EH (cell line): ENCODE results near the gene PRDM15.

Source experiments
- DNase-seq: peaks from one replicate; pipeline ENCODE4 v3.0.0-alpha.2; 2015; ENCODE audit warnings: low read depth

The PRDM15 gene

DNA sequence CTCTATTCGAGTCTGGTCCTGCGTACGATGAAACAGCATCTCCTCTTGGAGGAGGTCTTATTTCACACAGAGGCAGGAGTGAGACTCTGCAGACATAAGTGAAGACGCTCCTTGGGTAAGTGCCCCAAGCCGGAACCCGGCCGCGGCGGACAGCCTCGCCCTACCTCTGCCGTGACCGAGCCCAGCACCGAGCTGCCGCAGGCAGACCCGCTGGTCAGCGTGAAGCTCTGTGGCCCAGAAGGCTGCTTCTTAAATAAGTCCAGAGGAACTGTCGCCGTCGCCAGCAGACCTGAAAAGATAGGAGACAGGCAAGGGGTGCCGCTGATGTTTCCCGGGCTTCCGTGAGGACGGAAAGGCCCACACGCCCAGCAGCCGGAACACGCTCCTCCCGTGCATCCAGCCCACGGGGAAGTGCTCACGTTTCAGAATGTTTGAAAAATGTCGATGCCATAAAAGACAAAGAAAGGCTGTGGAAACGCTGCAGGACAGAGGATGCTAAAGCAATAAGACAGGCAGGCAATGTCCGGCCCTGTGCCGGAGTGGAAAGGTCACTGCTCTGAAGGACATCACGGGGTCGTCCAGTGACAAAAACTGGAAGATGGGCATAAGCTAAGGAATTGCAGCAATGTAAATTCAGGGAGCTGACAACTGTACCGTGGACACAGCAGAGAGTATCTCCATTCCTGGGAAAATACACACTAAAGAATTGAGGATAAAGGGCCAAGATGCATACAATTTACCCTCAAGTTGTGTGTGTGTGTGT lies 28.5 kb upstream of the PRDM15 start:
- no peak for DNase-seq

DNA sequence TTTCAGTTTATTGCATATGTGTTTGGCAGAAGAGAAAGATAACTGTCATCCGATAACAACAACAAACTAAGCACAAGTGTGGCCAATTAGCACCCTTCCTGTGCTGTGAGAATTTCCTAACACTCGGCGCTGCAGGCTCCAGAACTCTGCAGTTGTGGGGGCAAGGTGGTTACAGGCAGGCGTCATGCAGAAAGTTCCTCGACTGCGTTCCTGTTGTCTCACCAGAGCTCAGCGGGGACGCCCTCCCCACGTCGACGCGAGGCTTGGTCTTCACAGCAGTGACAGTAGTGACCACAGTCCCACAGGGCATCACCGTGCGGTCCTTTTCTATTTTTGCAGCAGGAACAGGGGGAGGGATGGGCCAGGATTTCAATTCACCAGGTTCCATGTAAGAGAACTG lies 27.6 kb upstream of the PRDM15 start:
- DNase-seq: no peak

DNA sequence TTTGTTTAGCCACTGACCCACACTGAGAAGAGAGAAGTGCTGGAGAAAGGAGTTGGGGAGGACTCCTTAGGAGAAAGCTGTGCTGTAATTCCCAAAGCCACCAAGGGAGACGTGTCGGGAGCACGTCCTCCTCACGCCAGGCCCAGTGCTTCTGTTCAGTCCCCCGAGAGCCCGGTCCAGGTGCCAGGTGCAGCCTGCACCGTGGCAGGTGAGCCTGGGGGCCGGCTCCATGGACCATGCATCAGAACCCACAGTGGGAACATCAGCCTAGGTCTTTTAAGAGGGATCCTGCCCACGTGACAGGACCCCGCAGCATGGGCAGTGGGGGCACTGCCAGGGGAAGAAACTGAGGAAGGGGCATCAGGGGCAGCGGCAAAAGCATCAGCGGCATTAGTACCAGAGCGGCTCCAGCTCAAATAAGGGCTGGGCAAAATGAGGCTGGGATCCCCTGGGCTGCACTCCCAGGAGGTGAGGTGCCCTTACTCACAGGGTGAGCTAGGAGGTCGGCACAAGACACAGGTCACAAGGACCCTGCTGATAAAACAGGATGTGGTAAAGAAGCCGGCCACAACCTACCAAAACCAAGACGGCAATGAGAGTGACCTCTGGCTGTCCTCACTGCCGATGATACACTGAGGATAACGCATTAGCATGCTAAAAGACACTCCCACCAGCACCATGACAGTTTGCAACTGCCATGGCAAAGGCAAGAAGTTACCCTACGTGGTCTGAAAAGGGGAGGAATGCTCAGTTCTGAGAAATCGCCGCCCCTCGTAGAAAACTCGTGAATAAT lies 24.6 kb upstream of the PRDM15 start:
- no peak for DNase-seq

DNA sequence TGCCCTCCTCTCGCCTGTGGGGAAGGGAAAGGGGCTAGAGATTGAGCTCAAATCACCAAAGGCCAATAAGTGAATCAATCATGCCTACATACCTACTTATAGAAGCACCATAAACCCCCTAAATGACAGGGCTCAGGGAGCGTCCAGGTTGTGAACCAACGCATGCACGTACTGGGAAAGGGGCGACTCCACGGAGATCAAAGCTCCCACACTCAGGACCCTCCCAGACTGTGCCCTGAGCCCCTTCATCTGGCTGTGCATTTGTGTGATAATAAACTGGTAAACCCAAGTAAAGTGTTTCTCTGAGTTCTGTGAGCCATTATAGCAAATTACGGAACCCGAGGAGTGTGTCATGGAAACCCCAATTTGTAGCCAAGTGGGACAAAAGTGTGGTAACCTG lies 23.8 kb upstream of the PRDM15 start:
- DNase-seq: no peak

DNA sequence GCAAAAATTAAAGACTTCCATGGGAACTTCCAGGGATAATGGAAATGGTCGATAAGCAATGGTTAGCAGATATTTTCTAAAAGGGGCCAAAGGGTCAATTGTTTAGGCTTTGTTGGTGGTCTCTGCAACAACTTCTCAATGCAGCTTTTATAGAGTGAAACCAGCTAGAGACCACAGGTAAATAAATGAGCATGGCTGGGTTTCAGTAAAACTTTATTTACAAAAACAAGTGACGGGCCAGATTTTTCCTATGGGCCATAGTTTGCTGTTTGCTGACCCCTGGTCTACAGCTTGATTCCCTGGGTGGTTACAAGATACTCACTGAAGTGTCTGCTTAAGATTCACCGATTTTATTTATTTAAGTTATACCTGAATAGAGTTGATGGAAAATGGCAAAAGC lies 22.6 kb upstream of the PRDM15 start:
- DNase-seq: no peak

DNA sequence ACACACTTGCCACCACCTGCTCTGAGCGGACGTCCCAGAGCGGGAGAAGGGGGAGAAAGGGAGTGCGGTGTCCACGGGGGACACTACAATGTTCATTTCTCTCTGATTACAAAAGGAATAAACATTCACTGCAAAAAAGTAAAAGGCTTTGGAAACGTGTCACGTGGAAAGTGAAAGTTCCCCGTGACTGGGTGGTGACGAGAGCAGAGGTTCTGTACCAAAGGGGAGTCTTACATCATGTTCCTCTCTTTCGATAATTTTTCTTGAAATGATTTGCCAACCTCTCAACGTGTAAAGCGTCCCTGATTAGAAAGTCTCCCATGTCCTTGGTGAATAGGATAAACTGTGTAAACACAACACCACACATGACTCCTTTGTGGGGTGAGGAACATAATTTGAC lies 22.0 kb upstream of the PRDM15 start:
- no peak for DNase-seq

DNA sequence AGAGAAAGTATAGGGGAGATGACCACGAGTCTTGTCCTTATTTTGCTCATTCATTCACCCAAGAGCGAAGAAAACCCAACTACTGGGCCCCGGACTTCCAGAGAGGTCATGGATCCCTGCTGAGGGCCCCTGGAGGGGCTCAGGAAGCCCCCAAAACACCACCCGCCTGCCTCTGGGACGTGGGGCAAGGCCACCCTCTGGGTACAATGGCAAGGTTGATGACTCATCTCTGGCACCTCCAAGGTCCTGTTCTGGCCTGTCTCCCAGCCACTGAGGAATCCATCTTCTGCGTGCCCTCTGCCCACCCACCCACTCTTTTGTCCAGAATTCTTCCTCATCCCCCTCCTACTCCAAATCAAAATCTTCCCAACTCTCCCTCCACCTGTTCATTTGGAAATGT lies 21.3 kb upstream of the PRDM15 start:
- DNase-seq: no peak

DNA sequence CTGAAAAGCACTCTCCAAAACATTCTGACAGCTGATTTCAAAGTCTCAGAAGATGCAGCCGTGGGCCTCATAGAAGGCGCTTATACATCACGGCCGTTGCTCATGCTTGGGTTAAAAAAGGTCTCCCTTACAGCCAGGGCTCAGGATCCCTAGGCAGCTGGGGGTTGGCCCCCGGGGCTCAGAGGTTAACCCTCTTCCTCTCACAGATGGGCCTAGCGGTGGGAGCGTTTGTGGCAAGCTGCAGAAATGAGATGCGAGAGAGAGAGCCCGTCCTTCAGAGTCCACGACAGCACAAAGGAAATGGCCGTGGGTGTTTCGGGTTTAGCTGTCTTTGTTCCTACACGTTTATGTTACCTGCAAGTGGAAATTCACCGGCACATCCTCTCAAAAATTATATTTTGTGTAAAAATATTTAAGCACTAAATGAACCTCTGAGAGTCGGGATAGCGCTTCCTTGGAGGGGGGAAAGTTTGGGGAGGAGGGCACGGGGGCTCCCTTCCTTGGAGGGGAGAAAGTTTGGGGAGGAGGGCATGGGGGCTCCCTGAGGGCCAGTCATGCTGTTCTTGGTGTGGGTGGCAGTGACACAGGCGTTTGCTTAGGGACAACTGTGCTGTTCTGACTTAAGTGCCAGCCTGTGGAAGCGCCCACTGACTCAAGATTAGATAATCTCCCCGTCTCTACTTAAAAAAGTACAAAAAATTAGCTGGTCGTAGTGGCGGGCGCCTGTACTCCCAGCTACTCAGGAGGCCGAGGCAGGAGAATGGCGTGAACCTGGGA lies 20.5 kb upstream of the PRDM15 start:
- DNase-seq: no peak

DNA sequence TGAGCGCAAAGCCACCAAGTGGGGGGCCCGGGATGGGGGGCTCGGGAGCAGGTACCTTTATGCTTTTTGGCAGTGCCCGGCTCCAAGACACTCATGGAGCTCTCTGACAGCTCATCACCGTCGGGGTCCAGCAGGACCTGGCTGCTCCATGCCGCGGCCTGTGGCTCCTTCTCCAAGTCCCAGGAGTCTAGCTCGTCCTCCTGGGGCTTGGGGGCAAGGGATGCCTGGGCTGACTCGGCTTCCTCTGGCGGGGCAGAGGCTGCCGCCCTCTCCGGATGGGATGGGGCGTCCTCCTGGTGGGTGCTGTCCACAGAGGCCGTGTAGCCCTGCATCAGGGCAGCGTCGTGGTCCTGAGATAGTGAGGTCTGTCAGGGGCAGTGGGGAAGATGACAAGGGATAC lies 19.9 kb upstream of the PRDM15 start:
- no peak for DNase-seq

DNA sequence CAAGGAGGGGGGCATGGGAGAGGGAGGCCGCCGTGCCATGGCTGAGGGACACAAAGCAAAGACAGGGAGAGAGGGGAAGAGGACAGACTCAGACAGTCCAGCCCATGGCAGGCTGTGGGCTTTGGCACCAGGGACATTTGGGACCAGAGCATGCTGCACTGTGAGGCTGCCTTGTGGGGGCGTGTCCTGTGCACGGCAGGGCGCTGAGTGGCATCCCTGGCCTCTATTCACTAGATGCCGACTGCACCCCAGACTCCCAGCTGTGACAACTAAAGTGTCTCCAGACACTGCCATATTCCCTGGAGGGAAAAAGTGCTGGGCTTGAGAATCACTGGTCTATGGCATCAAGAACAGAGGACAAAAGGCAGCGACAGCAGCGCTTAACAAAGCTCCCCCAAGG lies 18.6 kb upstream of the PRDM15 start:
- no peak for DNase-seq

DNA sequence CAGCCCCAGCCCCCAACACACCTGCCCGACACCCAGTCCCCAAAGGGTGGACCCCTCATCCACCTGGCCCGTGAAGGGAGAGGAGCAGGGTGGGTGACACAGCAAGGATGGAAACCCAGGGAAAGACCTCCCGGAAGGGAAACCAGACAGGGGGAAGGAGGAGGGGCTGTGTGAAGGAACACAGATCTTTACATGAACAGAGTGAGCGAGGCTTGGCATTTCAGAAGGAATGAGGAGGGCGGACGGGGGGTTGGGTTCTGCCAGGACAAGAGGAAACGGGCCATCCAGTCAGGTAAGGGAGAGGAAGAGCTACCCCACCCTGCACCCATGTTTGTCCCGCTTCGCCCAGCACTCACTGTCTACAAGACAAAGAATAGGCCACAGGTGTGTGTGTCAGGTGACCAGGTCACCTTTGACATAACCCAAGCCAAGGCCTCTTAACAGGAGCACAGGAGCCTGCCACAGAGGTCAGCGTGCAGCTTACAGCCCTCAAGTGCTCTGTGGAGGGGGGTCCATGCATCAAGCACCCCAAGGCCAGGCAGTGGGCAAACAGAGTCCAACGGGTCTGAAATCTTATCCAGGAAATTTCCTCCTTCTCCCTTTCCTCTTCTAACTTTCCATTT lies 18.0 kb upstream of the PRDM15 start:
- no peak for DNase-seq

DNA sequence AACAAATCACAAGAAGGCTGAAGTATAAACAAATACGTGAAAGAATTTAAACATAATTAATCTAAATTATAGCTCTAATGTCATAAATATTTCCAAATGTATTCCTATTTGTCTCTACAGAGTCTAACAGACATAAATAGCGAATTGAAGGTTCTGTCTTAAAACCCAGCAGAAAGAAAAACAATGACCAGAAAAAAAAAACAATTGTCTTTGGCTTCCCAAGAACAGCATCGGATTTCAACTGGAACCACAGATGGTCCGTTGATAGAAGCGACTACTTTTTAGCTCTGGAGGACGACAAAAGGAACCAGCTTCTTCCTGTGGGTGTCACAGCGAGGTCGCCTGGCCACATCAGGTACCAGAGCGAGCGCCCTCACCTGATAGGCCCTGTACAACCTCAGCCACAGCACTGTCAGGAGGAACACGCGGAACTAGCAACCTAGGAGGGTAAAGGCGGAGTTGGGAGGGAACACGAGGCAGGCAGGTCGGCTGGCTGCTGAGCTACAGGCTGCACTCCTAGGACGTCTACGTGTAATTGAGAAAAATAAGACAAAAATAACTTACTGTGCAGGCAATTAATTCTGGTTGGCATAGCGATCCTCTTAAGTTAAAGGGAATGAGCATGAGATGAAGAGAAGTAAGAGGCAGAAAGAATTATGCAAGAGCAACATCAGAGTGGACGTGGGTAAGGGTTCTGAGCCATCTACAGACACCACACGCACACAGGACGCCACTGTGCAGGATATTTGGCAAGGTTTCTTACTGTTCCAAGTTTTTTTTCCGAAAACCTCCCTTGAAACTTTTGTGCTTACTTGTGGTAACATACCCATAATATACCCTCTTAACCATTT lies 16.7 kb upstream of the PRDM15 start:
- no peak for DNase-seq

DNA sequence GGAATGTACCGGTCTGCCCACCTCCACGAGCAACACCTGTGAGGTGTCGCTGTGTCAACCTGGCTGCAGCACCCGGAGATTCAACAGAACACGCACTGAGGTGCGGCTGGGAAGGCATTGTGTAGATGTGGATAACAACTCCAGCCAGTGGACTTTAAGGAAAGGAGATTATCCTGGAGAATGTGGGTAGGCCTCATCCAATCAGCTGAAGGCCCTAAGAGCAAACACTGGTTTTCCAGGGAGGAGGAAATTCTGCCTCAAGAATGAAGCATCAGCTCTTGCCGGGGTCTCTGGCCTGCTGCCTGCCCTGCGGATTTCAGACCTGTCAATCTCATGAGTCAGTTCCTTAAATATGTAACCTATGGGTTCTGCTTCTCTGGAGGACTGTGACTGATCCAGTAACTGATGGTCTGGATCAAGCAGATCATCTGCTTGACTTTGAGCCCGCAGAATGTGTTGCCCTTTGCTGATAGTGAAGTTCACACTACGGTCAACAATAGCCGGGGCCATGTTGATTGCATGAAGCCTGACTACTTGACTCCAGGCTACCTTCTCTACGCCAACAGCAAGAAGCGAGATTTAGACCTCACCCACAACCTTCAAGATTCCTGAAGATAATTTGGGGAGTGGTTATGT lies 15.9 kb upstream of the PRDM15 start:
- DNase-seq: peak; percentile 82

DNA sequence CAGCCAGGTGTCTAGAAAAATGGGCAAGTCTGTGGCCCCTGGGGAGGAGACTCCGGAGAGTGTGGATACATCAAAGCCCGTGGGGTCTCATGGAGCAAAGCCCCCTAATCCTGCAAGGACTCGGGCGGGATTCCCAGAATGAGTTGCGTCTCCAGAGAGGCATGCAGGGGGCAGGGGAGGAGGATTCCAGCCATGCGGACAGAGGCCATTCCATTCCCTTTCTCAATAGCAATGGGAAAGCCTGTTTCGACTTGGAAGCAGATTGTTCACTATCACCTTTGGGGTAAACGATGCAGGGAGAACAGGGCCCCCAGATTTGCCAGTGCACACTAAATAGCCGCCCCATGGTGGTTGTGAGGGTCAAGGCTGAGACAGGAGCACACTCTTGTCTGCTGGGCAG lies 15.4 kb upstream of the PRDM15 start:
- no peak for DNase-seq

DNA sequence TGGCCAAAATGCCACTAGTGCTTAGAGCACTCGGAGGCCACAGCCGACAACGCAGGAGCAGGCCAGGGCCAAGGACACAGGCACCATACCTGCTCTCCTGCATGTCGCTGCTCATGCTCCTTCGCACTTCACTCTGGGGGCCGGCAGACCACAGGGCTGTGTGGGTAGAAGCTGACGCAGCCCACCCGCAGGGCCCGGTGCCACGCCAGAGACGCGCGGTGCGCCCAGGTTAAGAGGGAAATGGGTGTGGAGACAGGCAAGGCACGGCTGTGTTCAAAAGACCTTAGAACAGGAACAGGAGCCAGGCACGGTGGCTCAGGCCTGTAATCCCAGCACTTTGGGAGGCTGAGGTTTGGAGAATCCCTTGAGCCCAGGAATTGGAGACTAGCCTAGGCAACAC lies 13.6 kb upstream of the PRDM15 start:
- no peak for DNase-seq

DNA sequence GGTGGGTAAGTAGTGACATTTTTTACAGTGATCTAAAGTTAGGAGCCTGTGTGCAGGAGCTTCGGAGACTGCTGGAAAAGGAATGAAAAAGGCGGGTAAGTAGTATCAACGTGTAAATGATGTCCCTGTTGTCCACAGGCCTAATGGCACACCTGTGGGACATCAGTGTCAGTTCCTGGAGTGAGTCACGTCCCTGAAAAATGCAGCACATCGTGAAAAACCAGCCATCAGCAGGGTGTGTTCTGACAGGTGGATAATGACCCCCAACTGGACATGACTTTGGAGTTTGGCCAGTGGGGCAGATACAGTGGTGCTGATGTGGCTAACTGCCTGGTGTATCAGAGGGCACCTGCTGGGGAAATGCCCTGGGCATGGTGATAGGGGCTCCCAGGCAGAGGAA lies 12.0 kb upstream of the PRDM15 start:
- DNase-seq: no peak

DNA sequence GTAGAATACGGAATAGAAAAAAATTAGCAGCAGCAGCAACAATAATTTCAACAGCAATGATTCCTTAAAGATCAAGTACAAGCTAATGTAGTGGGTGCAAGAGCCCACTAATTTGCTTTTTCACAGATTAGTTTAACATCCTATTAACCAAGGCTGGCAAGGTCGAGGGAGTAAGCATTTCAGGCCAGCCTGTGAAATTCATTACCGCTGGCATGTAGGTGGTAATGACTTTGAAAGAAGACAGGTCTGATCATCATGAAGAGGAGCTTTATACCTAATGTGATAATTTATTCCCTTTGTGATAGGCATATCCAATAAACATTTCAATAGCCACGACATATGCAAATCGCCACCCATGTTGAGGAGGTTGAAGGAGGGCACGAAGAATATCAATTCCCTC lies 11.2 kb upstream of the PRDM15 start:
- DNase-seq: no peak

DNA sequence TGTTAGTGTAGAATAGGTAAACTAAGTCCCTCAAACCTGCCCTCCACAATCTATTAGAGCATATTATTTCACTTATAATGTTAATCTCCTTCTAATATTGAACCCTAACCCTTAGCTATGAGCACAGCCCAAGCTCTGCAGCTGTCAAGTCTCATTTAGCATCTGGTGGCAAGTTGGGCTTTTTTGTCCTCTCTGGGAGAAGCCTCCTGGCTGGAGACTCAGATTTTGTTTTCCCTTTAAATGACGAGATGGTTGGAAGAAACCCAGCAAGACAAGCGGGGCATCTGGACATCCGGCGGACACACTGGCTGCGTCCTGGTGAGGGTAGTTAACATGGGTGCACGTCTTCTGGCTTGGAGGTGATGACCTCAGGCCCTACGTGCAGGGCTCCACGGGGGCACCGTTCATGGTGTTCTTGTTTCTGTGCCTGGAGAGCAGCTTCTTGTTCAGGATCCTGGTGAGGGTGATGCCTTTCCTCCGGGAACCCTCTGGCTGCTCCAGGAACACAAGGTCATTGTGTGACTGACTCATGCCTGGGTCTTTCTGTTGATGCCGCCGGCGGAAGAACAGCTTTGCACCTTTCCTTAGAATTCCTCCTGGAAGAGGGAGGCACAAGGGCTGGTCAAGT lies 9.7 kb upstream of the PRDM15 start:
- no peak for DNase-seq

DNA sequence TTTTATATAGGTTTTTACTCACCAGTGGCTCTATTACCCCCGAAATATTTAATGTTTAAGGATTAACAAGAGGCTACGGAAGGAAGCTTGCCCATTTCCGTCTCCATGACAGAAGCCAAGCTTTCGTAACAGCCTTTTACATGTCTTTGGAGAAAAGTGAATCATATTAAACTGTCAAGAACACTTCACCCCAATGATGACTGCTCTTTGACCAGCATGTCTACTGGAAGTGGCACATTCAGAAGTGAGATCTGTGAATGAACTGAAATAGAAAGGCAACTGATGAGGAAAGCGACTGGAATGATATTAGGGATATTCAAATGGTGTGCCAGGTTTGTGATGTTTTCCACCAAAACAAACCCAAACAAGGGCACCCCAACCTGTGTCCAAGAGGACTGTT lies 8.5 kb upstream of the PRDM15 start:
- DNase-seq: no peak

DNA sequence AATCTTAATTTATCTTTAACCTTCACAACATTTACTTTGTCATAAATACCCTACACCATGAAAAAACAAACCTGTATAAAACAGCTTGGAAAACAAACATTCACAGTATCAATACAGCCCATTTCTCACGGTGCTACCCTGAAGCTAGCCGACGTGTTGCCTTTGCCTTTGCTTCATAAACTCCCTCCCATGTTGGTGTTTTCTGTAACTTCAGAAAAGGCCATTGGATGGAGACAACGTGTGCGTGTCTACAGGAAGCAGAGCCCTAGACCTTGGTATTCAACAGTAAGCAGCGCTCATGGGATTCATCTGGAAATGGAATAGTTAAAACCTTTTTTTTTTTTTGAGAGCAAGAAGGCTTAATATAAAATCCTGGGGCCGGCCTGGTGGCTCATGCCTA lies 7.2 kb upstream of the PRDM15 start:
- DNase-seq: no peak
